Activated CD4-positive, CD25-positive, alpha-beta regulatory T cell treated with anti-CD3 and anti-CD28 coated beads, Interleukin-2, amount 50 U/mL, for 16 hours (primary cell): ENCODE data around the gene VPS16.
"Not testable (repeated sequence)": the region's sequence is repeated elsewhere in the genome, so short reads cannot be mapped to it uniquely, and the experiment has no call there.

ENCODE experiments used
- DNase-seq: peaks from one replicate; pipeline ENCODE4 v3.0.0-alpha.2; 2020; ENCODE audit warnings: low read depth, low spot score

VPS16 gene

GRCh38 chr20:2869381-2869780, 28.8 kb downstream of the VPS16 start:
- no peak for DNase-seq

DNA sequence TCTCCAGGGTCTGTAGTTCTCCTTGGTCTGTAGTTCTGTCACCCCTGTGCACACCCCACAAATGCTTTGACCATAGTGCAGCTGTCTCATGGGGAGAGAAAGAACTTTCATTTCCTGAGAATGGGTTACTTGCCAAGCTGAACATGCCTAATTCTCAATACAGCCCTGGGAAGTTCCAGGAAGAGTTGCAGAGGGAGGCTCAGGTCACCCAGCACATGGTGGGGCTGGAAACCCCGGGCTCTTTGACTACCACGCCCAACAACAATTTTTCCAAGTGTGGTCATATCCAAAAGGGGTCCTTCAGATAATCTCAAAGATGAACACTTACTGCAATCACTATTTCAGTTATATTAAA, 30.5 kb downstream of the VPS16 start:
- DNase-seq, result no peak

DNA sequence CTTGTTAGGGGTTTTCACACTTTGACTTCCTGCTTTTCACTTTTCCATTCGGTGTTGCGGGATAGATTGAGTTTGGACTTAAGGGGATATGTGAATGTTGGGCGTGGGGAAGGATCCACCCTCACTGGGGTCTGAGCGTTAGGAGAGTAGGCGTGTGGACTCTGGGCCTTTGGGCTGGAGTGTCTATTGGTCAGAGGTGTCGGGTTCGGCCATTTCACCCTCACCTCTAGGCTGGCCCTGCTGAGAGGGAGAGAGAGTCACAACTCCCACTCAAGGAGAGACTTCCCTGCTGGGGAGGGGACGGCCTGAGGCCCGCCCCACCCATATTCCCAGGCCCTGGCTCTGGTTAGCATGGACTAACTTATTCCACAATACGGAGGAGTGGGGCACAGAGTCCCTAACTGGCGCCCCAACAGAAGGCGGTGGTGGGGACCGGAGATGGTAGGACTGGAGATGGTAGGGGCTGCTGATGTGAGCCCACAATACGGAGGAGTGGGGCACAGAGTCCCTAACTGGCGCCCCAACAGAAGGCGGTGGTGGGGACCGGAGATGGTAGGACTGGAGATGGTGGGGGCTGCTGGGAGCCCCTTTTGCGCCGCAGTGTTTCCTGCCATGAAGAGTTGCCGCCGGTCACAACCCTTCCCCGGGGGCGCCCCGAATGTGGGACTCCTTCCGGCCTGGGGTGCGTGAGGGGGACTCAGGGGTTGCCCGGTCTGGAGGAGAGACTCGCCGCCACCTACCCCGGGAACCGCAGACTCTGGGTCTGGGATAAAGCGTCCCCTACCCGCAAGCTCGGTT, 31.3 kb downstream of the VPS16 start:
- DNase-seq, result no peak

DNA sequence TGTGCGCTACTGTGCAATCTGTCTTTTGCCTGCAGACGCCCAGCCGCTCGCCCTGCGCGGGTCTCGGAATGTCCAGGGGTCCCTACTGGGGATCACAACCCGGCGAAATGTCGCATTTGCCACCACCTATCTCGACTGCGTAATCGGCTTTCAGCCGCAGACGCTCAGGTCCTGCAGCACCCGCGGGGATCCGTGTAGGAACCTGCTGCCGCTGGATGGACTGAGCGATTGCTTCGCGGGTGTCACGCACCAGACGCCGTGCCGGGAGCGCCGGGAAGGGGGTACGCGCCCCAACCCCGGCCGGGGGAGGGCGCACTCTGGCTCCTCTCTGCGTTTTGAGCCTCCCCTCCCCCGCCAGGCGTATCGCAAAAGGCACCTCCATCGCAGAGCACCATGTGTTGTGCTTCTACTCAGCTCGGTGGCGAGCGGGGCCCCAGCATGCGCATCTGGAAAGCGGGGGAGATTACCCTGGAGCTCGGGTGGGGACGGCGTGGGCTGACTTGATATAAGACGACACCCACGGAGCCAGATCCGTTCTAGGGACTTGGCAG, 32.0 kb downstream of the VPS16 start:
- peak; percentile 55 for DNase-seq

DNA sequence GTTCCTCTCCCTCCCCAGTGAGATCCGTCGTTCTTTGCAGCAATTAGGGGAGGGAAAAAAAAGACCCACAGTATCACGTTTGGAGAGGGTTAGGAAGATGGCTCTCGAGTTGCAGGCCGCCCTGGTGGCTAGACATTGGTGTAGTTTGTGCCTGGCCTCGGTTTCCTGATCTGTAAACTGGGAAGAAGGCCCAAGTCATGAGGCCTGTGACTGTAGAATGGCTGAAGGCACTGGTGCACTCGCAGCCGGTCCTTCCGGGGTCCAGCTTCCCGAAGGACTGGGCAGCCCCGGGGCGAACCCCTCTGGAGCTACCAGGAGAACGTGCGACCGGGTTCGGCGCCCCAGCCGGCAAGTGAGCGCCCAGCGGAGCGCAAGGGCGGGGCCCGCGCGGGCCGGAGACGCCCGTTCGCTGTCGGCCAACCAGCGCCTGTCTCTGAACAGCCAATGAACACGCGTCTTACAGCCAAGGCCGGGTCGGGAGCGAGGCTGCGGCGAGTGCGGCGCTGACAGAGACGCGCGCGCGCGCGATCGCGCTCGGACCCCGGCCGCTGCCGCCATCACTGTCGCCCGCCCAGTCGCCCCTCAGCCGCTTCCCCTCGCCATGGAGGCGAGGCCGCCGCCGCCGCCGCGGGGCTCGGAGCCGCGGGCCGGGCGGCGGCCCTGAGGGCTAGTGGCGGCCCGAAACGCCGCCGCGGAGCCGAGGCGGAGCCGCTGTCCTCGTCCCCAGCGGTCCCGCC, 32.6 kb downstream of the VPS16 start, which contains the start of gene PTPRA:
Gene PTPRA, plus strand, starts transcription at position 472 of the 737 bp plus-strand sequence. CDS start 90,797 bp downstream, outside the sequence.
- peak; percentile 80 for DNase-seq

- peak; percentile 32 for DNase-seq
These were observed 33.1 kb downstream of the VPS16 start for GRCh38 chr20:2873747-2874041.

DNA sequence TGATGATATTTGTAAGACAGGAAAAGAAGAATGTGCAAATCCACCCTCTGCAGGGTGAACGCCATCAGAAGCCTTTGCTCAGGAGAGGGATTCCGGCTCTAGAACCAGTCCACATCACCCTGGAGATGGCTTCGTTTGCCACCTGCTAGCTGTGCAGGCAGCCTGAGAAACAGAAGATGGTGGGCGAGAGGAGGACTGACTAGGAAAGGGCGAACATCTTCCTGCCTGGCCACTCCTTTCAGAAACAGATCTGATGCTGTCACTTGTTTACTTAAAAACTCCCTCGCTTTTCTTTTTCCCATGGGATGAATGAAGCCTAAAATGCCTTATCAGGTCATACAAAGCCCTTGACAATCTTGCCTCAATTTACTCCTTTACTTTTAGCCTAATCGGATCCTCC, 33.9 kb downstream of the VPS16 start:
- no peak for DNase-seq

DNA sequence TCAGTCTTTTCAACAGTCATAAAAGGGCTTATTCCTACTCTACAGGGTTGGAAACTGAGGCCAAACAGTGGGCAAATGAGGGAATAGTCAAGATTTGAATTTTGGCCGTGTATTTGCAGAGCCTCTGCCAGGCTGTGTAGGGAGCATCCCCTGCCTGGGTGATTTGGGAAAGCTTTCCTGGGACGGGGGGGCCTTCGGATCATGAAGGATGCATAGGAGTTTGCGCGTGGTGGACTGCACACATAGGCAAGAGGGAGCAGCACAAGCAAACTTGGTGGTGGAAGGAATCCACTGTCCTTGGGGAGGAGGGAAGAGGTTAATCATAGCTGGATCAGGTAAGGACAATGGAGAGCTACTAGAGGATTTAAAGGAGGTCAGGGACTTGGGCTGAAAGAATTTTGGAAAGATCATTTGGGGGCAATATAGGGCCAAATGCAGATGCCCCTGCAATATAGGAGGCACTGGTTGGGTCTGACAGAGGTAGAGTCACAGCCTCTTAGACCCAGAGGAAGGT, 35.2 kb downstream of the VPS16 start:
- DNase-seq, result no peak

DNA sequence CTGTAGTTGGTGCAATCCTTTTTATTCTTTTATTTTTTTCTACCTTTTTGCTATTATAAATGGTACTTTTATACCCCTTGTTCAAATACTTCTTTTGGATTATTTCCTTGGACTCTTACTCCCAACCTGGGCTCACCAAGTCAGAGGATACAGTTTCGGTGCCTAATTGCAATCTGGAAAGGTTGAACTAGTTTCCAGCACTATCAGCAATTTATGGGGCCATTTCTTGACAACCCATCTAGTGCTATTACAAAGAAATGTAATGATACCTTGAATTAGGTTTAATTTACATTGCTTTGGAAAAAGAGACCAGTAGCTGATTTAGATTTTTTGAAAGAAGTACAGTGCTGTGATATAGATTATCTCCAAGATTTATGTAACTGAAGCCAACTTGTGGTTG, 38.0 kb downstream of the VPS16 start:
- no peak for DNase-seq

- DNase-seq, result no peak
These were observed 38.6 kb downstream of the VPS16 start for GRCh38 chr20:2879146-2879545.

GRCh38 chr20:2880650-2881049, 40.1 kb downstream of the VPS16 start:
- DNase-seq, result no peak

DNA sequence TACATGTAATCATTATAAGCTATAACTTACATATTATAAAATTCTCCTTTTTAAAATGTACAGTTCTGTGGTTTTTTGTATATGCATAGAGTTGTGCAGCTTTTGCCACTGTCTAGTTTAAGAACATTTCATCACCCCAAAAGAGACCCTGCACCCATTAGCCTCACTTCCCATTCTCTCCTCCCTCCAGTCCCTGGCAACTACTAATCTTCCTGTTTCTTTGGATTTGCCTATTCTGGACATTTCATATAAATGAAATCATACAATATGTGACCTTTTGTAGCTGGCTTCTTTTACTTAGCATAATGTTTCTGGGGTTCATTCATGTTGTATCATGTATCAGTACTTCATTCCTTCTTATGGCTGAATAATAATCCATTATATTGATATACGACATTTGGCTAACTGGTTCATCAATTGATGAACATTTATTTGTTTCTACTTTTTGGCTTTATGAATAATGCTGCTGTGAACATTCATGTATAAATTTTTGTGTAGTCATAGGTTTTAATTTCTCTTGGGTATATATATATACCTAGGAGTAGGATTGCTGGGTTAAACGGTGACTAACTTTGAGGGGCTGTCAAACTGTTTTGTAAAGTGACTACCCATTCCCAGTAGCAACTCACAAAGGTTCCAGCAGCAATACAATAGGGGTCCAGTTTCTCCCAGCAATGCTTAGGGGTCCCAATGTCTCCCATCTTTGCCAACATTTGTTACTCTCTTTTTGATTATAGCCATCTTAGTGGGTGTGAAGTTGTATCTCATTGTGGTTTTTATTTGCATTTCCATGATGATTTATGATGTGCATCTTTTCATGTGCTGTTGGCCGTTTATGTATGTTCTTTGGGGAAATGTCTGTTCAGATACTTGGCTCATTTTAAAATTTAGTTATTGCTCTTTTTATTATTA, 43.4 kb downstream of the VPS16 start:
- no peak for DNase-seq

GRCh38 chr20:2887715-2888114, 47.2 kb downstream of the VPS16 start:
- no peak for DNase-seq

GRCh38 chr20:2888224-2888955, 47.8 kb downstream of the VPS16 start:
- DNase-seq, result no peak

GRCh38 chr20:2889209-2889608, 48.7 kb downstream of the VPS16 start:
- DNase-seq, result no peak

GRCh38 chr20:2889797-2890196, 49.3 kb downstream of the VPS16 start:
- DNase-seq, result no peak

DNA sequence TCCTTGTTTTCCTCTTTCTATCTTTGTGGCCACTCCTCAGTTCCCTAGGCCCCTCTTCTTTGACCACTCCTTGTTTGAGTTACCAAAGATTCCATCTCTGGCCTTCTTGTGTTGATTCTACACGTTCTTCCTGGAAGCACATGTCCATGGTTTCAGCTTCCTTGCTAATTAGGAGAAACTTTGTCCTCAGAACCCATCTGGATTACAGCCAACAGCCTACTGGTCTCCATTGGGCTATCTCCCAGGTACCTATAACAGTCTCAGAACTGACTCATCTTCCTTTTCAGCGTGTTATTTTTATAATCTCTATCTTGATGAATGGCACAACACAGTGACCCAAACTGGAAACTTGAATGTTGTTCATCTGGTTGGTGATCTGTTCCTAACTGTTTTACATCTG, 50.2 kb downstream of the VPS16 start:
- no peak for DNase-seq

DNA sequence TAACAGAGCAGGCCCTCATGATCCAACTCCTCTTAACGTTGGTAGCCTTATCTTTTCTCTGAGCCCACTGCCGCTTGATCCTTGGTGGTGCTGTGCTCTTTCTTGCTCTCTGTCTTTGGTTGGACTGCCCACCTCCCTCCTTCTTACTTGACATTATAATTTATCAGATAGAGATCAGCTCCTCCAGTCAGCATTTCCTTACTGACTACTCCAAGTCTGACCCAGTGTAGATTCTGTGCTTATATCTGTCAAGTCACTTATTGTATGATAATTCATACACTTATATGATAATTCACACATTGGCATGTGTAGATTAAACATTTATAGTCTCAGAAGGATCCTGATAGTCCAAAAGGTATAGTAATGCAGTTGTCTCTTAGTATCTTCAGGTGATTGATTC, 50.8 kb downstream of the VPS16 start:
- DNase-seq, result no peak

GRCh38 chr20:2892376-2892775, 51.8 kb downstream of the VPS16 start:
- no peak for DNase-seq

DNA sequence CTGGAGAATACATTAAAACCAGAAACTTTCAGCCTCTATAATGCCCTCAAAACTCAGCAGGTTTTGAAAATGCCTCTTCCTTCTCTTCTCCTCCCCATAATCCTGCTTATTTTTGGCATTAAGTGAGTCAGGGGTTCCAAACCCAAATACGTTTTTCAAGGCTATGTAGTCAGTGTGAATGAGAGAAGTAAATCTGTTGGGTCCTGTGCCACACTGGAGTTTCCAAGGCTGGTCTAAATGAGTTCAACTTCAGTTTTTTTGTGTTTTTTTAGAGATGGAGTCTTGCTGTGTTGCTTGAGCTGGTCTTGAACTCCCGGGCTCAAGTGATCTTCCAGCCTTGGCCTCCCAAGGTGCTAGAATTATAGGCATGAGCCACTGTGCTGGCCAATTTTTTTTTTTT, 53.7 kb downstream of the VPS16 start:
- DNase-seq, result no peak

- not testable (repeated sequence) for DNase-seq
These were observed 54.6 kb downstream of the VPS16 start for GRCh38 chr20:2895154-2895553.
